Left renal pelvis (tissue), 4 donors: ENCODE data around the gene DAZAP2. TPM values are rescaled to one million over a fixed set of nuclear protein-coding genes. Genes with fewer than 3 reads are reported as not detected.
A peak's percentile ranks its signal among the peaks of the same experiment; 100 is the strongest.

Experiments
- DNase-seq, 4 donors: peaks; one replicate each; pipeline ENCODE4 v3.0.0-alpha.2; 2013; ENCODE audit warnings: low read depth in 4 of 4, low spot score in 3 of 4
- polyA plus RNA-seq, 4 donors: library from polyadenylated mRNA; unstranded; fragments of 120-200 nt; gene quantifications; one replicate each; pipeline ENCODE4 v1.2.1, GENCODE V29; 2013; ENCODE audit not compliant: insufficient read length in 4 of 4

The DAZAP2 gene
- 100 to 1,000 TPM; 152 to 298 (median 275) TPM for polyA plus RNA-seq

DNA sequence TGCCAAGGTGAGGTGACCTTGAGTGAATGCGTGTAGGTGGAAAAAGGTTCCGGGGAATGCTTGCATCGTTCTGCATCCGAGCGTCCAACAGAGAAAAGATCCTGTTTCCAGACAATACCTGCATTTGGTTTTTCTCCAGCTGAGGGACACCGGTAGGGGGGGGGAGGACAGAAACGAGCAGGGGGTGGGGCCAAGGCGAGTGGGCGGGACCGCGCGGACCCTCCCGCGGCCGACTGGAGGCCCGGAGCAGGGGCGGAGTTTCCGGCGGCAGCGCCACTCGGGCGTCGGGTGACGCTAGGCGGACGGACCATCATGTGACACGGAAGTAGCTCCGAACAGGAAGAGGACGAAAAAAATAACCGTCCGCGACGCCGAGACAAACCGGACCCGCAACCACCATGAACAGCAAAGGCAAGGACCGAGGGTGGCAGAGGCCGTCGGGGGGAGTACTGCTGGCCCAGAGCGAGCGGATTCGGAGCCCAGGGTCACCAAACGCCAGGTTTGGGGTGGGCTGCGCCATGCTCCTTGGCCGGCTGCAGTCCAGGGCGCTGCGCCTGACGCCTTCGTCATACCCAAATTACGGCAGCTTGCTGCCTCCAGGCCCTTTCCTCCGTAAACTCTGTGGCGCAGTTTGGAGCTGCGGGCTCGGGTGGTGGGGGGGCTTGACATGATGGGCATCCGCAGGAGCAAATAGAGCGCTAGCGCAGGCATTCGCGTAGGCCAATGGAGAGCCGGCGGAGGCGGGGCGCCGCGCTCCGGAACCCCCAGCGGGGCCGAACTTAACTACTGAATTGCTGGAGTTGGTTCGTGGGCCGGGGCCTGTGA is at the start of gene DAZAP2:
DAZAP2 (plus strand) TSS at position 317 of the 825 bp plus-strand sequence; CDS start at position 399, 82 bp downstream.
- DNase-seq = peak; percentile 82 to 92 (median 89)

- DNase-seq = no peak
Measured at GRCh38 chr12:51189790-51190355, 48.8 kb upstream of the DAZAP2 start.

DNA sequence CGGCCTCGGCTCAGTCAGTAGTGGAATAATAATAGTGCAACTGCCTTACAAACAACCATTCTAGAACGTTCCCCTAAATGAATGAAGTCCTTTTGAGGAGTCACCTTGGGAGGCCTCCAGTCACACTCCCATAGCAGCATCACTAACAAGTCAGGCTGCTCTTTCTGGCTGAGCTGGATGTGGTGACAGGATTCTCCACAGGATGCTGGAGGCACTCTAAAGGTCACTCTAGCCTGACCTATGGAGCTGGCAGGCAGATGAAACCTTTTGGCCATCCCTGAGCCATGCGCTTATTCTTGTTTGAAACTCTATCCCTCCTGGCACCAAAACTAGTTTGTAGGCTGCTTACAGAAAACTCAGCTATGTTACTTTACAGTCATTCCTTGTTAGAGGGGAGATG is 47.8 kb upstream of the DAZAP2 start:
- no peak for DNase-seq

DNA sequence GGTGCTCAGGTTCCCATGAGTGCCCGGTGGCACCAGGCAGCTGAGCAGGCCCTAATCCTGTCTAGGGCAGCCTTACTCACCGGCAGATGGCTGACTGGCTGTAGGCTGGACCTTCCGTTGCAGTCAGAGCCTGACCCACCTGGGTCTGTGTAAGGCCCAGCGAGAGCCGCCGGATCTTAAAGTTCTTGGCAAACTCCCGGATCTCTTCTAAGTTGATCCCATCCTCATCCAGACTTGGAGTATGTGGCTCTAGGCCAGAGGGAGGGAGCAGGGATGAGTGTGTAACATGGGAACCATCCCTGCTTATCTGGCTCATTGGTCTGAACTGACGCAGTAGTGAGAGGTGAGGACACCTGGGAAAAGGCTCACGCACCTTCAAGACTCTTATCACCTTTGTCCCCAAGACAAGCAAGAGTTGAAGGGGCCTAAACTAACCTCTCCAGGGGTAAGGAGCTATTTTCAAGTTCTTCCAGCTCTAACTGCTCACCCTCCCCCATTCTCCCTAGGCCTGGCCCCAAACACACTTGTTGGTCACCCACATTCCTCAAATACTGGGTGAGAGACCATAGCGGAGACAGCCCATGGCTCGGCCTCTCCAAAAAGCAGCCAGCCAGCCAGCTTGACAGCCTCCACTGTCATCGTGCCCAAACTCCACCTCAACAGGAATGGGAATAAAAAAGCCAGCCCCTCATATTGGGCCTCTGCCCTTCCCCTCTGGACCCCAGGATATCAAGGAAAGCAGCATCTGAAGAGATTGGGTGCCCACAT is 46.9 kb upstream of the DAZAP2 start:
- DNase-seq = no peak

- no peak for DNase-seq
Measured at GRCh38 chr12:51192284-51192671, 46.3 kb upstream of the DAZAP2 start.

DNA sequence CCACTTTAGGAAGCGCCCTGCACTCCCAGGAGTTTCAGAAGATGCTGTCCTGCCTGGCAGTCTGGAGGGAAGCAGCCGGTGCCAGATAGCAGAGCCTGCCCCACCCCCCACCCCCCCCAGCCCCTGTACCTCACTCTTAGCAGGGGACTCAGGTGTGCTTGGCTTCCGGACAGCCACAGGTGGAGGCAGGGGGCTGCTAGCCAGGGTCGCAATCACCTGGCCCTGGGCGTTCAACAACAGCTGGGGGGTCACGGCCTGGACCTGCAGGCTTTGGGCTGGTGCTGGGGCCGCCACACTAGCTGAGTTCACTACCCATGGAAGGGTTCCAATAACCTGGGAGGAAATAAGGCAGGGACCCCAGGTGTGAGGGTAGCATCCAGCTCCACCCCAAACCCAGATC is 42.8 kb upstream of the DAZAP2 start:
- DNase-seq = no peak

DNA sequence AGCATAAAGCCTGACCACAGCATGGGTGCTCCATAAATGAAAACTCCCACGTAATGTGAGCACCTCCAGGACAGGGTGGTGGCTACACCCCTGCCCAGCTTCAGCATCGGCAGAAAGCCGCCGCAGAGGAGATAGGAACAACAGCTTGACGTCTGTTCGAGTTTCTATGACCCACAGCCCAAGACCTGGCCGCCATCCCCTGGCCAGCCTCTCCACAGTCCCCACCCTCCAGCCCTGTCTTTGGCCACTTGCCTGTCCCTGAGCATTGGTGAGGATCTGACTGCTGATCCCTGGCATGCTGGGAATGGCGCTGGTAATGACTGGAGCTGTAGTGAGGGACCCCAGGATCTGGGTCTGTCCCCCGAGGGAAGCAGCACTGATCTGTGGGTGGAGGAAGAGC is 42.1 kb upstream of the DAZAP2 start:
- DNase-seq = no peak

DNA sequence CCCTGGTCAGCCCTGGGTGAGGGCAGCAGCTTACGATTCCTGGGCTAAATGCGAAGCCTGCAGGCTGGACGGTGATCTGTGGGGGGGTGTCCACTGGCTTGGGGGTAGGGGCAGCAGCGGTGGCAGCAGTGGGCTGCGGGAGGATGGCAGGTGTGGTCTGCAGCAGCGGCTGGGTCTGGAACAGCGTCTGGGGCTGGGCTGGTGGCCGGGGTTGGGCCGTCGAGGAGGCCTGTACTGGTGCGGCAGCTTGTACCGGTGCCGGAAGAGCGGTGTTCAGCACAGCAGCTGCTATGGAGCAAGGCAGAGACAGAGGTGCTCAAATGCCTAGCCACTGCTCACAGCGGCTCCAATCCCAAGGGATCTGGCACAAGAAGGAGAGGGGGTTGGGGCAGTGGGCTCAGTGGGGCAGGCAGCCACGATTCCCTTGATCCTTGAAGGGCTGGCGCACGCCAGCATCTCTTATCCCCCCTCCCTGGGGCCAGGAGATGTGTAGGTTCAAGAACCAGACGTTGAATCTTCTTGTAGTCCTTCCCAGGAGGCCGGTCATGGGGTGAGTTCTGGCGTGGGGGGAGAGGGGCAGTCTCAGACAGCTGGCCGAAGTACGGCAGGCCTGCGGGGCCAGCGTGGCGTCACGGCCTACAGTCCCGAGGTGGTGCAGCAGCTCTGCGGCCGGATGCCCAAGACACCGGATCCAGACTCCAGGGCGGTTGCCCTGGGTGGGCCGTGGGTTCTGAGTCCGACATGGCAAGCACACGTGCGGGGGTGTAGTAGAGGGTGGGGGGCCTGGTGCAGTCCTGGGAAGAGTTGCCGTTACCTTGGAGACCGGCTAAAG is 40.7 kb upstream of the DAZAP2 start:
- DNase-seq = no peak

GRCh38 chr12:51198568-51199365 is 39.9 kb upstream of the DAZAP2 start:
- DNase-seq = no peak

DNA sequence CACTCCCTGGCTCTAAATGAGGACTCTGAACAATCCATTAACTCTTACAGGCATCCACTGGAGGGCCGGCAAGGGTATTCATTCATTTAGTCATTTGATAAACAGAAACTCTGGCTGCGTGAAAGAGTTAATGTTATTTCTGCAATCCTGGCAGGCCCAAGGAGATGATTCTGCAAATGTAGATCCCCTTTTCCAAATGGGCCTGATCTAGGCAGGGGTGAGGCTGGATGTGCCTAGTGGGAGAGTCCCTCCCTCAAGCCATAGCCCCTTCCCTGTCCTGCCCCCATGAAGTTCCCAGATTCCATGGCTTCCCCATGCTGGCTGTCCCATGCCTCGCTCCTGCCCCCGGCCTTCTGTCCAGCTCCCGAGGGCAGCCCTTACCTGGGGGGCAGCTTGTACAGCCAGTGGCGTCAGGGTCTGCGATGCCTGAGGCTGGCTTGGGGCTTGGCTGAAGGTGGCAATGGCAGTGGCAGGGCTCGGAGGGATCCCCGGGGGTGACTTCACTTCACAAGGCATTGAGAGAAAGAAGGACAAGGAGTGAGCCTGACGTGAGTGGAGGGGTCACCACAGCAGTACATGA is 39.2 kb upstream of the DAZAP2 start:
- no peak for DNase-seq

- no peak for DNase-seq
Measured at GRCh38 chr12:51200156-51200555, 38.5 kb upstream of the DAZAP2 start.

GRCh38 chr12:51200806-51201205 is 37.8 kb upstream of the DAZAP2 start:
- no peak for DNase-seq

- DNase-seq = no peak
Measured at GRCh38 chr12:51202718-51203117, 35.9 kb upstream of the DAZAP2 start.

- no peak for DNase-seq
Measured at GRCh38 chr12:51205350-51205749, 33.3 kb upstream of the DAZAP2 start.

- DNase-seq = no peak
Measured at GRCh38 chr12:51208016-51208660, 30.5 kb upstream of the DAZAP2 start.

DNA sequence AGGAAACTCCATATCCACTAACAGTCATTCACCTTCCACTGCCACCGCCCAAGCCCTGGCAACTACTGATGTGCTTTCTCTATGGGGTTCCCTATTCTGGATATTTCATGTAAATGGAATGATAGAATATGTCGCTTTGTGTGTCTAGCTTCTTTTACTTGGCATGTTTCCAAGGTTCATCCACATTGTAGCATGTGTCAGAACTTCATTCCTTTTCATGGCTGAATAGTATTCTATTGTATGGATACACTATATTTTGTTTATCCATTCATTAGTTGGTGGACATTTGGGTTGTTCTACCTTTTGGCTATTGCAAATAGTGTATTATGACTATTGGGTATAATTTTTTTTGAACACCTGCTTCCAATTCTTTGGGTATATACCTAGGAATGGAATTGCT is 29.4 kb upstream of the DAZAP2 start:
- DNase-seq = no peak

- DNase-seq = no peak
Measured at GRCh38 chr12:51210690-51211395, 27.8 kb upstream of the DAZAP2 start.

- DNase-seq = no peak
Measured at GRCh38 chr12:51214895-51215294, 23.7 kb upstream of the DAZAP2 start.
